HG03521 (cell line): ENCODE data around the gene NT5DC2.

Experiments used
- ATAC-seq: cut with Tn5 transposase; IDR thresholded peaks from one replicate; pipeline ENCODE4 v1.9.1; 2021; ENCODE audit warnings: mild to moderate bottlenecking, moderate library complexity; ENCODE audit not compliant: unreplicated experiment

NT5DC2 gene

GRCh38 chr3:52533623-52534280, at the start of gene NT5DC2:
Gene NT5DC2 (minus strand): TSS chr3:52533857. CDS start chr3:52533737, 120 bp downstream.
- ATAC-seq = peak; percentile 28

- no peak for ATAC-seq
Observed at GRCh38 chr3:52574056-52574965, 40.7 kb upstream of the NT5DC2 start.

GRCh38 chr3:52572221-52572620, 38.6 kb upstream of the NT5DC2 start:
- no peak for ATAC-seq

- ATAC-seq = no peak
Observed at GRCh38 chr3:52570076-52570475, 36.4 kb upstream of the NT5DC2 start.

GRCh38 chr3:52568069-52568468, 34.4 kb upstream of the NT5DC2 start:
- no peak for ATAC-seq

- no peak for ATAC-seq
Observed at GRCh38 chr3:52563984-52564383, 30.3 kb upstream of the NT5DC2 start.

GRCh38 chr3:52561028-52561747, 27.5 kb upstream of the NT5DC2 start:
- ATAC-seq = no peak

GRCh38 chr3:52558436-52558835, 24.8 kb upstream of the NT5DC2 start:
- ATAC-seq = no peak

- ATAC-seq = no peak
Observed at GRCh38 chr3:52557011-52557960, 23.6 kb upstream of the NT5DC2 start.

- no peak for ATAC-seq
Observed at GRCh38 chr3:52555056-52555455, 21.4 kb upstream of the NT5DC2 start.

- ATAC-seq = no peak
Observed at GRCh38 chr3:52554026-52554755, 20.5 kb upstream of the NT5DC2 start.

GRCh38 chr3:52552089-52552488, 18.4 kb upstream of the NT5DC2 start:
- no peak for ATAC-seq

GRCh38 chr3:52551118-52551517, 17.5 kb upstream of the NT5DC2 start:
- ATAC-seq = no peak

- no peak for ATAC-seq
Observed at GRCh38 chr3:52547143-52547542, 13.5 kb upstream of the NT5DC2 start.

- ATAC-seq = no peak
Observed at GRCh38 chr3:52546111-52546901, 12.6 kb upstream of the NT5DC2 start.

GRCh38 chr3:52544937-52545336, 11.3 kb upstream of the NT5DC2 start:
- ATAC-seq = no peak

- ATAC-seq = no peak
Observed at GRCh38 chr3:52541050-52541449, 7.4 kb upstream of the NT5DC2 start.

- no peak for ATAC-seq
Observed at GRCh38 chr3:52539010-52539653, 5.5 kb upstream of the NT5DC2 start.
